H1 (cell line): ENCODE measurements around the gene SLC25A15. TPM values are rescaled to one million over a fixed set of nuclear protein-coding genes. Genes with fewer than 3 reads are reported as not detected.

Experiments
- CTCF ChIA-PET: fragments of 300-600 bp; sonication (Branson Sonifier 250); formaldehyde crosslinking; loops from one replicate; lab custom pipeline; 2021; ENCODE audit not compliant: partially characterized antibody; lab: Charles Lee
- POLR2A ChIA-PET: fragments of 300-600 bp; sonication (Branson Sonifier 250); formaldehyde crosslinking; loops from one replicate; lab custom pipeline; 2021; ENCODE audit warnings: inconsistent platforms; ENCODE audit not compliant: partially characterized antibody; lab: Charles Lee
- DNase-seq, 2 experiments: peaks; one replicate each; pipeline versions ENCODE4 v3.0.0 to v3.0.0-alpha.2; 2010 to 2022; ENCODE audit warnings: low spot score in 2 of 2, low read depth in 1 of 2, mixed read lengths in 1 of 2
- FAIRE-seq: peaks from 2 replicates; lab custom pipeline; 2011; peaks lifted over from hg19 to GRCh38; lab: Jason Lieb, UNC
- H2AFZ ChIP-seq: 2 replicates; pipeline ENCODE4 v1.8.1; 2012; ENCODE audit warnings: low read length, inconsistent platforms
- H2AK5ac ChIP-seq: 2 replicates; pipeline ENCODE4 v1.6.1; 2013; ENCODE audit warnings: low read depth, low read length
- H2BK120ac ChIP-seq: replicated peaks from 2 replicates; pipeline ENCODE3; 2013; ENCODE audit warnings: low read depth, low read length, inconsistent platforms
- H2BK12ac ChIP-seq: 2 replicates; pipeline ENCODE4 v1.6.1; 2013; ENCODE audit warnings: low read depth, low read length
- H2BK15ac ChIP-seq: 2 replicates; pipeline ENCODE4 v1.6.1; 2013; ENCODE audit warnings: low read length
- H2BK20ac ChIP-seq: 2 replicates; pipeline ENCODE4 v1.6.1; 2013; ENCODE audit warnings: low read length
- H2BK5ac ChIP-seq: 2 replicates; pipeline ENCODE4 v1.6.1; 2013; ENCODE audit warnings: low read depth, low read length
- H3K14ac ChIP-seq: 2 replicates; pipeline ENCODE4 v1.6.1; 2013; ENCODE audit warnings: inconsistent platforms; ENCODE audit not compliant: insufficient read length
- H3K18ac ChIP-seq: 2 replicates; pipeline ENCODE4 v1.6.1; 2013; ENCODE audit warnings: low read length; ENCODE audit errors: extremely low read depth
- H3K23ac ChIP-seq: 2 replicates; pipeline ENCODE4 v1.6.1; 2013; ENCODE audit warnings: inconsistent platforms; ENCODE audit not compliant: insufficient read length
- H3K23me2 ChIP-seq: 2 replicates; pipeline ENCODE4 v1.6.1; 2013; ENCODE audit warnings: low read depth, low read length
- H3K27ac ChIP-seq: 2 replicates; pipeline ENCODE4 v1.6.1; 2011; ENCODE audit warnings: low read depth, low read length, inconsistent platforms
- H3K27me3 ChIP-seq, 4 experiments: replicated peaks in 1 of 4; 1 replicate in 1 of 4; 2 replicates in 3 of 4; pipeline versions ENCODE4 v1.6.1 to v1.8.1; 2011 to 2013; ENCODE audit warnings: low read length in 3 of 4, mild to moderate bottlenecking in 3 of 4, inconsistent platforms in 2 of 4, mixed read lengths in 2 of 4, moderate library complexity in 1 of 4; ENCODE audit not compliant: control insufficient read depth in 3 of 4, insufficient read depth in 3 of 4; ENCODE audit errors: extremely low read depth in 1 of 4
- H3K36me3 ChIP-seq, 4 experiments: 2 replicates each; pipeline versions ENCODE4 v1.6.1 to v1.8.1; 2011 to 2013; ENCODE audit warnings: mild to moderate bottlenecking in 4 of 4, low read length in 3 of 4, moderate library complexity in 2 of 4, control low read depth in 1 of 4, inconsistent platforms in 1 of 4; ENCODE audit not compliant: insufficient read depth in 4 of 4, control insufficient read depth in 2 of 4
- H3K4ac ChIP-seq: replicated peaks from 2 replicates; pipeline ENCODE3; 2013; ENCODE audit warnings: low read length, low read depth, mixed read lengths, inconsistent platforms; ENCODE audit not compliant: insufficient read length
- H3K4me1 ChIP-seq, 4 experiments: replicated peaks in 1 of 4; 1 replicate in 1 of 4; 2 replicates in 3 of 4; pipeline versions ENCODE4 v1.6.1 to v1.8.1; 2011 to 2013; ENCODE audit warnings: low read length in 3 of 4, inconsistent platforms in 2 of 4, mixed read lengths in 1 of 4; ENCODE audit not compliant: insufficient read depth in 4 of 4, control insufficient read depth in 3 of 4
- H3K4me2 ChIP-seq, 2 experiments: 2 replicates each; pipeline versions ENCODE4 v1.6.1 to v1.8.1; 2011 to 2013; ENCODE audit warnings: low read depth in 2 of 2, low read length in 2 of 2, control low read depth in 1 of 2, inconsistent platforms in 1 of 2, mild to moderate bottlenecking in 1 of 2; ENCODE audit not compliant: insufficient read depth in 1 of 2
- H3K4me3 ChIP-seq, 4 experiments: fragments of 200-600, 300-600 bp in 1 of 4; sonication (generic), shearing (Covaris generic), sonication (Bioruptor Twin) in 1 of 4; 2 replicates each; pipeline versions ENCODE4 v1.5.1 to v1.8.1; 2011 to 2016; ENCODE audit warnings: low read length in 4 of 4, low read depth in 3 of 4, control low read depth in 2 of 4, inconsistent platforms in 2 of 4, mild to moderate bottlenecking in 2 of 4, mixed read lengths in 1 of 4, moderate library complexity in 1 of 4; ENCODE audit not compliant: insufficient read depth in 2 of 4; ENCODE audit errors: extremely low read depth in 1 of 4
- H3K56ac ChIP-seq: replicated peaks from 2 replicates; pipeline ENCODE3; 2013; ENCODE audit warnings: low read depth, mild to moderate bottlenecking, mixed read lengths, low read length, inconsistent platforms; ENCODE audit not compliant: insufficient read length
- H3K79me1 ChIP-seq: 2 replicates; pipeline ENCODE4 v1.6.1; 2013; ENCODE audit warnings: low read depth, low read length, control low read depth
- H3K79me2 ChIP-seq, 2 experiments: 2 replicates each; pipeline versions ENCODE4 v1.6.1 to v1.8.1; 2012 to 2013; ENCODE audit warnings: low read length in 2 of 2, mild to moderate bottlenecking in 2 of 2, inconsistent platforms in 1 of 2; ENCODE audit not compliant: insufficient read depth in 2 of 2, control insufficient read depth in 1 of 2
- H3K9ac ChIP-seq, 4 experiments: replicated peaks in 1 of 4; 1 replicate in 1 of 4; 2 replicates in 3 of 4; pipeline versions ENCODE4 v1.6.1 to v1.8.1; 2011 to 2013; ENCODE audit warnings: low read depth in 3 of 4, low read length in 3 of 4, control low read depth in 2 of 4, mild to moderate bottlenecking in 2 of 4, moderate library complexity in 2 of 4, inconsistent platforms in 1 of 4; ENCODE audit errors: extremely low read depth in 1 of 4
- H3K9me3 ChIP-seq, 2 experiments: 2 replicates each; pipeline versions ENCODE4 v1.6.1 to v1.8.1; 2012 to 2013; ENCODE audit warnings: mild to moderate bottlenecking in 2 of 2, moderate library complexity in 2 of 2, control low read depth in 1 of 2, inconsistent platforms in 1 of 2, low read depth in 1 of 2, low read length in 1 of 2, mixed read lengths in 1 of 2; ENCODE audit not compliant: insufficient read depth in 2 of 2
- H4K20me1 ChIP-seq, 2 experiments: replicated peaks in 1 of 2; 2 replicates each; pipeline versions ENCODE3 to v1.8.1; 2011 to 2013; ENCODE audit warnings: inconsistent platforms in 2 of 2, low read length in 2 of 2, mild to moderate bottlenecking in 1 of 2; ENCODE audit not compliant: insufficient read depth in 2 of 2, control insufficient read depth in 1 of 2
- H4K5ac ChIP-seq: 2 replicates; pipeline ENCODE4 v1.6.1; 2013; ENCODE audit warnings: low read length, low read depth, mixed read lengths, inconsistent platforms; ENCODE audit not compliant: insufficient read length
- H4K8ac ChIP-seq: 2 replicates; pipeline ENCODE4 v1.8.0; 2013; ENCODE audit warnings: mild to moderate bottlenecking, moderate library complexity, low read length, inconsistent platforms; ENCODE audit not compliant: insufficient read depth; ENCODE audit errors: extremely low read depth
- H4K91ac ChIP-seq: replicated peaks from 2 replicates; pipeline ENCODE3; 2013; ENCODE audit warnings: low read length, mixed read lengths, inconsistent platforms; ENCODE audit not compliant: insufficient read length
- CHD1 ChIP-seq: IDR thresholded peaks from 2 replicates; pipeline ENCODE4 v1.6.1; 2012; ENCODE audit warnings: low read depth, low read length, improper control_type of control experiment
- CHD2 ChIP-seq: IDR thresholded peaks from 2 replicates; pipeline ENCODE4 v1.6.1; 2012; ENCODE audit warnings: low read length, improper control_type of control experiment
- RAD21 ChIP-seq, 2 experiments: IDR thresholded peaks in 1 of 2; conservative IDR thresholded peaks in 1 of 2; 2 replicates each; pipeline ENCODE4 v1.6.1; 2011; ENCODE audit warnings: low read depth in 2 of 2, low read length in 2 of 2, improper control_type of control experiment in 1 of 2, inconsistent platforms in 1 of 2, mild to moderate bottlenecking in 1 of 2, moderate library complexity in 1 of 2
- WGBS, 2 experiments: shearing (Covaris generic) in 1 of 2; methylation state at CpG; one replicate each; pipeline versions ENCODE4 v1.1.6 to v1.1.7; 2013 to 2015; ENCODE audit warnings: low lambda C conversion rate in 2 of 2, mixed read lengths in 2 of 2, inconsistent platforms in 1 of 2, low coverage in 1 of 2, missing lambda C conversion rate in 1 of 2; ENCODE audit not compliant: insufficient replicate concordance in 2 of 2, insufficient coverage in 1 of 2, insufficient read length in 1 of 2; ENCODE audit errors: extremely low coverage in 1 of 2, missing lambda C conversion rate in 1 of 2; 5-methylcytosine and 5-hydroxymethylcytosine counted together
- polyA plus RNA-seq, 7 experiments: library from polyadenylated mRNA; depleted of rRNA in 3 of 7; stranded (reverse) in 5 of 7; unstranded in 2 of 7; fragments of >200 nt in 5 of 7; fragments of 200-250 nt in 2 of 7; gene quantifications; 1 replicate in 5 of 7; 2 replicates in 1 of 7; 4 replicates in 1 of 7; pipeline versions ENCODE4 v1.2.1 to v1.2.3, GENCODE V29; 2011 to 2013; ENCODE audit warnings: missing spikeins in 2 of 7, mixed read lengths in 2 of 7
- total RNA-seq: library from RNA; stranded (reverse); fragmentation: NEBNext Ultra II Directional; extraction: Animal tissue kit (Norgen Biotek cat#: 25700); gene quantifications from 2 replicates; pipeline ENCODE4 v1.2.1, GENCODE V29; 2021
- TF ChIP-seq, protein P1 (sequence below): IDR thresholded peaks from 2 replicates; pipeline ENCODE4 v1.6.1; 2012; ENCODE audit warnings: inconsistent platforms
- TF ChIP-seq, protein P2 (sequence below), 3 experiments: IDR thresholded peaks; 1 replicate in 2 of 3; 2 replicates in 1 of 3; pipeline versions ENCODE4 v1.5.1 to v1.6.1; 2011; ENCODE audit warnings: low read length in 3 of 3, mild to moderate bottlenecking in 3 of 3, inconsistent platforms in 2 of 3, low read depth in 1 of 3, moderate library complexity in 1 of 3; ENCODE audit not compliant: insufficient read depth in 1 of 3; ENCODE audit errors: control extremely low read depth in 1 of 3

SLC25A15 gene
- total and polyA plus RNA-seq, 2 of the 8 experiments (the other 6 are each of a cell fraction or from before 2014, with no cell fraction given): 12.4 to 23.4 TPM

DNA sequence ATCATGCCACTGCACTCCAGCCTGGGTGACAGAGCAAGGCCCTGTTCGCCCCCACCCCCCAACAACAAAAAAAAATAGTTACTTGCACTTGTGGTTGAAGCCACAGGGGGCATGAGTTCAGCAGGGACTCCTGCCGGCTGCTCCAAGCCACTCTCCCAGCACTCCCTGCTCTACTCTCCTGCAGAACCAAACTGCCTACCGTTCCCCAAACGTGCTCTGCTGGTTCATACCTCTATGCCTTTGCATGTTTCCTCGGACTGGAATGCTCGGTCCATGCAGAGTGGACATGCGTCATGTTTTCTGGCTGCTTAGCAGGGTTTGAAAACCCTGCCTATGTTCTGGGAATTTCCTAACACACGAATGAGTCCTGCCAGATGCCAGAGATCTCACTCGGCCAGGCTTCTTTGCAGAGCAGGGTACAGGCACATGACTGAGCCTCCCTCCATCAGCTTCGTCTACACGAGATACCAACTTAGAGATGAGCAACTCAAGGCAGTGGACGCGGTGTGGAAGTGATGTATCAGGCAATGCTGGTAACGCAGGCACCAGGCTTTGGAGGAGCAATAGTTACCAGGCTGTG lies 8.5 kb upstream of the SLC25A15 start:
- H3K27ac ChIP-seq: no peak overlapping the region
- no peak overlapping the region for H4K91ac ChIP-seq
- H3K56ac ChIP-seq: no peak overlapping the region
- no peak overlapping the region for H3K14ac ChIP-seq
- H3K23me2 ChIP-seq: no peaks in the 10 kb centered on the region
- H4K8ac ChIP-seq: peak overlapping the region; percentile 11; the same call in 1 of the 2 replicates
- H2BK12ac ChIP-seq: no peak overlapping the region; the same call in 1 of the 2 replicates
- no peaks in the 10 kb centered on the region for H3K79me1 ChIP-seq
- peak overlapping the region; percentile 29 for H4K5ac ChIP-seq
- H3K36me3 ChIP-seq: no peaks in the 10 kb centered on the region
- ChIA-PET POLR2A (interaction anchor here (2.3 kb wide), 1 partner anchor 9 kb away, joined by 10 read pairs; the partner anchor contains the start of gene SLC25A15), CTCF (interaction anchor here (0.6 to 5.3 kb wide), 4 partner anchors 21 to 697 kb away, joined by 3 to 37 read pairs (median 3); no protein-coding TSS in a partner anchor)
- H2AFZ ChIP-seq: peak overlapping the region; percentile 100
- no peak overlapping the region; the same call in 1 of the 2 replicates for H3K18ac ChIP-seq
- H2BK5ac ChIP-seq: no peak overlapping the region
- no peak overlapping the region for H3K4me3 ChIP-seq
- H4K20me1 ChIP-seq: no peaks in the 10 kb centered on the region
- no peak overlapping the region for H2AK5ac ChIP-seq
- FAIRE-seq: no peak
- H2BK120ac ChIP-seq: no peak overlapping the region
- H2BK20ac ChIP-seq: no peak overlapping the region; the same call in 1 of the 2 replicates
- no peaks in the 10 kb centered on the region for H3K27me3 ChIP-seq
- H3K23ac ChIP-seq: no peak overlapping the region
- no peaks in the 10 kb centered on the region for H3K9me3 ChIP-seq
- no peak overlapping the region for H3K9ac ChIP-seq
- DNase-seq: no peak
- H2BK15ac ChIP-seq: no peak overlapping the region; the same call in 1 of the 2 replicates
- WGBS, 2 experiments: 78% methylated on average over 14 of the region's 14 CpGs; no CpG with 5 or more reads in 1 of the 2 experiments
- H3K4me1 ChIP-seq: no peaks in the 10 kb centered on the region; a peak in 1 of 7 replicates
- TF ChIP-seq CHD2: no peak
- TF ChIP-seq, protein P1, sequence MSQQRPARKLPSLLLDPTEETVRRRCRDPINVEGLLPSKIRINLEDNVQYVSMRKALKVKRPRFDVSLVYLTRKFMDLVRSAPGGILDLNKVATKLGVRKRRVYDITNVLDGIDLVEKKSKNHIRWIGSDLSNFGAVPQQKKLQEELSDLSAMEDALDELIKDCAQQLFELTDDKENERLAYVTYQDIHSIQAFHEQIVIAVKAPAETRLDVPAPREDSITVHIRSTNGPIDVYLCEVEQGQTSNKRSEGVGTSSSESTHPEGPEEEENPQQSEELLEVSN: peak; percentile 42; the same call in 1 of the 2 replicates
- TF ChIP-seq CHD1: no peak
- TF ChIP-seq RAD21 (IDR thresholded peaks at IDR 0.05 in 1 of 2, conservative IDR thresholded peaks at IDR 0.05 in 1 of 2; ENCODE audit: low read depth in 2 of 2, low read length in 2 of 2): 0 out of 4 replicates have a peak, but pooled peaks of 1 of the 2 experiments have one; percentile 1
- TF ChIP-seq, protein P2, sequence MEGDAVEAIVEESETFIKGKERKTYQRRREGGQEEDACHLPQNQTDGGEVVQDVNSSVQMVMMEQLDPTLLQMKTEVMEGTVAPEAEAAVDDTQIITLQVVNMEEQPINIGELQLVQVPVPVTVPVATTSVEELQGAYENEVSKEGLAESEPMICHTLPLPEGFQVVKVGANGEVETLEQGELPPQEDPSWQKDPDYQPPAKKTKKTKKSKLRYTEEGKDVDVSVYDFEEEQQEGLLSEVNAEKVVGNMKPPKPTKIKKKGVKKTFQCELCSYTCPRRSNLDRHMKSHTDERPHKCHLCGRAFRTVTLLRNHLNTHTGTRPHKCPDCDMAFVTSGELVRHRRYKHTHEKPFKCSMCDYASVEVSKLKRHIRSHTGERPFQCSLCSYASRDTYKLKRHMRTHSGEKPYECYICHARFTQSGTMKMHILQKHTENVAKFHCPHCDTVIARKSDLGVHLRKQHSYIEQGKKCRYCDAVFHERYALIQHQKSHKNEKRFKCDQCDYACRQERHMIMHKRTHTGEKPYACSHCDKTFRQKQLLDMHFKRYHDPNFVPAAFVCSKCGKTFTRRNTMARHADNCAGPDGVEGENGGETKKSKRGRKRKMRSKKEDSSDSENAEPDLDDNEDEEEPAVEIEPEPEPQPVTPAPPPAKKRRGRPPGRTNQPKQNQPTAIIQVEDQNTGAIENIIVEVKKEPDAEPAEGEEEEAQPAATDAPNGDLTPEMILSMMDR (IDR thresholded peaks at IDR 0.05; ENCODE audit: control extremely low read depth in 1 of 3, insufficient read depth in 1 of 3, low read depth in 1 of 3, low read length in 3 of 3): peak in 1 of 3 experiments; percentile 6; a peak in 1 of 4 replicates
- H3K4ac ChIP-seq: no peak overlapping the region
- H3K4me2 ChIP-seq: no peak overlapping the region; a peak in 1 of 4 replicates
- H3K79me2 ChIP-seq: no peaks in the 10 kb centered on the region
